Activated CD8-positive, alpha-beta memory T cell treated with anti-CD3 and anti-CD28 coated beads for 4 hours (primary cell): ENCODE data around the gene MAP3K5.

Experiments used
- DNase-seq, 2 donors: peaks; one replicate each; pipeline ENCODE4 v3.0.0-alpha.2; 2020; ENCODE audit warnings: low read depth in 2 of 2

Gene MAP3K5

DNA sequence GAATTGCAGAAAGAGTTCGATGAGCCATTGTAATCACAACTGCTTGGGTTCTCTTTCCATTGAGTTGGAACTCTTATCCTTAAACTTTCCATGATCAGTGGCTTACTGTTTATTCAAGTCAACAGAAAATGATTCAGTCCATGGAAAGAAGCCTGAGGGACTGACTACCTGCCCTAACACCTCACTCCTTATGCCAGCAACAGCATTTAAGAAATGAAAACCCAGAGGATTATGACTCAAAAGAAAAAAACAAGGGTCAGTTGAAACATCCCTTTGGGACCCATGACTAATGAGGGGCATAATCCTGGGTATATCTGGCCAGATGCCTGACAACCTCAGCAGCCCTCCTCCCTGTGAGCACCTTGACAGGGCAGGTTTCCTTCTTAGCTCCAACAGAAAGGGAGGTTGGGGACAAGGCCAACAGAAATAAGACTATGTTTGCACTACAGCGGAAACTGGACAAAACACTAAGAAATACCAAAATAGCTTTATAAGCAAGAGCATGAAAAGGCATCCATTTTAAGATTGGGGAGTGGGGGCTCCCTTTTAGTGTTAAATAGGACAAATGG lies 106.7 kb downstream of the MAP3K5 start:
- DNase-seq = no peak

DNA sequence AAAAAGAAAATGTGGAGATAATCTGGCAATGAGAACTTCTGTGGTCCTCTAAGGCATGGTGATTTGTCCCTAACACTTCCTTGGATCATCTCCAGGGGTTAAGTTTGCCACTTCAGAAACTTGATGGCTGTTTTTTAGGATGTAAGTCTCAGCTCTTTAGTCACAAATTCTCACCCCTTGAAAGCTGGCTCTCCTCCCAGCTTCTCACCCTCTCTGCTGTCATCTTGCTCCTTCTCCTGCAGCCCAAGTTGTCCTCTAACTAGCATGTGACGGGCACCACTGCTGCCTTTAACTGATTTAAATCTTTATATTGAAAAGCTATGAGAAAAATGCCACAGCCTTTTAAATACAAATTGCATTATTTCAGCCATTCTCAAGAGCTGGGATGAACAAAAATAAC lies 107.8 kb downstream of the MAP3K5 start:
- no peak for DNase-seq

DNA sequence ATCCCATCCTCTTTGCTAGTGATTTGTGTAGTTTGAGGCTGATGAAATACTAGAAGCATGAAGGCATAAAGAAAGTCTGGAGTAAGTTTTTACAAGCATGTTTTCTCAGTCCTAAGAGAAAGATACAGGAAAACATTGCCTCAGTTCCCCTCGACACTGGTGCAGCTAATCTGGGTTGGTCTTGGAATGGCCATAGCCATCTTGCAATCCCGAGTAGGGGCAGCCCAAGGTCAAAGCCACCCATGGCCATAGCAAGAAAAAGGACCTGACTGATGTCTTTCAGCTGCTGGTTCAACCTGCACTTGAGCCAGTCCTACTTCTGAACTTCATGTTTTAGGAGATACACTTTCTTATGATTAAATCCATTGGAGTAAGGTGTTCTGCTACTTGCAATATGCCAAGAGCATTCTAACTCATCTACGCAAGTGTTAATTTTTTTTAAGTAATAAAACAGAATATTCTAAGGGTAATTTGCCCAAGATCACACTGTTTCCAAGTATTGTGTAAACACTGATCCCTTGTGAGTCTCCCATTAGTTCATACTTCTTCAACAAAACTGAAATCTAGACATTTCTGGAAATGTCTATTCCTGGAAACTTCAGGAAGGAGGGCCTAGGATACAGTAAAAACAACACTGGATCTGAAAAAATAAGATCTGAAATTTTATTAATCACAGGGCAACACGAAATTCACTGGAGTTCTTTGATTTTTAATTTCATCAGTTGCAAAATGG lies 108.9 kb downstream of the MAP3K5 start:
- no peak for DNase-seq

DNA sequence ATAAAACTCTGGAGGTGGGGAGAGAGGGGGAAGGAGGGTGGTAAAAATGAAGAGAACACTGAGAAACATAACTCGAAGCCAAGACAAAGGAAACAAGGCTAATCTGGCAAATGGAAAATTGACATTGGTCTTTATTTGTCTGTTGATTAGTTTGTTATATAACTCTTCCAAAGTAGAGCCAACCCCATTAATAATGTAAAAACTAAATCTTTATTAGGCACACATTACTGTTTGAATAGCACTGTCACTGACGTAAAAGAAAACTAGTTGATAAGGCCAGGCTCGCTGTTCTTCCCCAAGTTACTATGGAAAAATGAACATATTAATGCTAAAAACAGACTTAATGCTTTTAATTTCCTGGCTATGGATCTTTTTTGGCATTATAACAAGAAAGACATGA lies 110.0 kb downstream of the MAP3K5 start:
- no peak for DNase-seq

DNA sequence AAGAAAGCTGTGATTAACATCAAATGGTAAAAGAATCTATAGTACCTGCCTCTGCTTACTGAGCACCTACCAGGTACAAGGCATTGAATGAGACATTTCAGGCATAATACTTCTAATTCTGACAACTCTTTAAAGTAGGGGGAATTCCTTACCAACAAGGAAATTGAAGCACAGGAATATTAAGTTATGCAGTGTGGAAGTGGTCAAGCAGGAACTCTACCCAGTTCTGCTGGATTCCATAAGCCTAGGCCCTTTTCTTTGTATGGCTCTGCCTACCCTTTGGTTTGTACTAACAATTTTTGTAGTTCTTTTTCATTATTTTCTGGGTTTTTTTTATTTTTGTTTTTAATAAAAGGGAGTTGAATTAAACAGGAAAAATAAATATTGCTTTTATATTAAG lies 114.5 kb downstream of the MAP3K5 start:
- DNase-seq = no peak

DNA sequence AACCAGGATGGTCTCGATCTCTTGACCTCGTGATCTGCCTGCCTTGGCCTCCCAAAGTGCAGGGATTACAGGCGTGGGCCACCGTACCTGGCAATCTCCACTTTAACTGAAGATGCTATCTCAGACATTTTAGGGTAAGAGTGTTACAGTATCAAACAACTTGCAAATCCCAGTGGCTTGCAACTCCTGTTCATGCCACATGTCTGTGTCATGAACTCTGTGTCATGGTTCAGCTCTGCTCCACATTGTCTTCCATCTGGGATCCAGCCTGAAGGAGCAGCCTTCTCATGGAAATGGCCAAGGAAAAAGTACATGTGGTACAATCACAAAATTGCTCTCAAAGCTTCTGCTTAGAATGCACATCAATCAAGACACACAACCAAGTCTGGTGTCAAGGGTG lies 114.9 kb downstream of the MAP3K5 start:
- DNase-seq = no peak

- no peak for DNase-seq
Measured at GRCh38 chr6:136676075-136676474, 116.2 kb downstream of the MAP3K5 start.

GRCh38 chr6:136673571-136673970 lies 118.7 kb downstream of the MAP3K5 start:
- DNase-seq = no peak

DNA sequence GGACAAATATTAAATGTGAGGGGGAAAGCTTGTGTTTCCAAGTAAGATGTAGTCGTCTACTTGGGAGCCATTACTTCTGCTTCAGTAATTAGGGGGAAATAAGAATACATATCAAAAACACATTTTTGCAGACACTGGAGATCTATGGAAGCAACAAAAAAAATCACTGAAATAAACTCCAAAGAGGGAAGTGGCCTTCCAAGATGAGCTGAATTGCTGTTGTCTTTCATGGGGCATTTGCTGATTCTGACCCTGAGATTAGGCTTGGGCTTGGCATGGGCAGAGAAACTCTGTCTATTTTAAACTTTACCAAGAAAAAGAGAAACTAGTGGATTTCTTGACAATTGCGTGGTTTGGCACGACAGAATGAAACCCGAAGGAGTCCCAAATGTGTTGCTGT lies 120.1 kb downstream of the MAP3K5 start:
- DNase-seq = no peak

GRCh38 chr6:136669299-136669699 lies 123.0 kb downstream of the MAP3K5 start:
- DNase-seq = no peak

DNA sequence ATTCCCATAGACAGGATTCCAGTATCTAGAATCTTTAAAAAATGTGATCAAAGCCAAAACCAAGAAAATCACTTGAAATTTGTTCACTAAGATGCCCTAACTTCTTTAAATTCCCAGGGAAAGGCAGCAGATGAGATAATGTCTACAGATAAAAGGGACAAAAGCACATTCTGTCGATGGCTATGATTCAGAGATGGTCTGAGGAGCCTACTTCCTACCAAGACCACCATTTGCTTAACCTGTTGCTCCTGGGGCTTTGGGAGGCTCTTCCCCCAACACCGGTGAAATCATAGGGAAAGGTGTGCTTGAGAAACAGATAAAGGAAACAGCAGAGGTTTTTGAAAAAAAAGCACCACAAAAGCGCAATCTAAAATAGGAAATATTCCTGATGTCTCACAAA lies 123.7 kb downstream of the MAP3K5 start:
- DNase-seq = no peak

GRCh38 chr6:136666041-136666440 lies 126.2 kb downstream of the MAP3K5 start:
- no peak for DNase-seq

GRCh38 chr6:136662347-136663237 lies 129.7 kb downstream of the MAP3K5 start:
- DNase-seq = no peak

GRCh38 chr6:136660727-136661126 lies 131.6 kb downstream of the MAP3K5 start:
- no peak for DNase-seq

DNA sequence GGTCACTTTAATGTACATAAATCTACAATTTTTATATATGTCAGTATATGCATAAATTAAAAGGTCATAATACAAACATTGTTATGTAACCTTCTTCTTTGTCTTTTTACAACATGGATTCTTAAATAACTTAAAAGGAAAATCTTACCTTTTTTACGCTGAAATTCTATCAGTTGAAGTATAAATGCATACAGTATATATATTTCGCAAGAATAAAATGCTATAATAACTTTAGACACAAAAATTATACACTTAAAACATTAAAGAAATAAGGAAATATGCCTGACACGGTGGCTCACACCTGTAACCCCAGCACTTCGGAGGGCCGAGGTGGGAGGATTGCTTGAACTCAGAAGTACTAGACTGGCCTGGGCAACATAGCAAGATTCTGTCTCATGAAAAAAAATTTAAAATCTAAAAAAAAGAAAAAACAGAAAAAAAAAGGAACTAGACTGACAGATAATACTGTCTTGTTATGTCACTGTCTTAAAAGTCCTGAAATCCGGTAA lies 132.2 kb downstream of the MAP3K5 start:
- DNase-seq = no peak

- DNase-seq = no peak
Measured at GRCh38 chr6:136658711-136659110, 133.6 kb downstream of the MAP3K5 start.

GRCh38 chr6:136657666-136658065 lies 134.6 kb downstream of the MAP3K5 start:
- DNase-seq = no peak

- no peak for DNase-seq
Measured at GRCh38 chr6:136656121-136656520, 136.2 kb downstream of the MAP3K5 start.

DNA sequence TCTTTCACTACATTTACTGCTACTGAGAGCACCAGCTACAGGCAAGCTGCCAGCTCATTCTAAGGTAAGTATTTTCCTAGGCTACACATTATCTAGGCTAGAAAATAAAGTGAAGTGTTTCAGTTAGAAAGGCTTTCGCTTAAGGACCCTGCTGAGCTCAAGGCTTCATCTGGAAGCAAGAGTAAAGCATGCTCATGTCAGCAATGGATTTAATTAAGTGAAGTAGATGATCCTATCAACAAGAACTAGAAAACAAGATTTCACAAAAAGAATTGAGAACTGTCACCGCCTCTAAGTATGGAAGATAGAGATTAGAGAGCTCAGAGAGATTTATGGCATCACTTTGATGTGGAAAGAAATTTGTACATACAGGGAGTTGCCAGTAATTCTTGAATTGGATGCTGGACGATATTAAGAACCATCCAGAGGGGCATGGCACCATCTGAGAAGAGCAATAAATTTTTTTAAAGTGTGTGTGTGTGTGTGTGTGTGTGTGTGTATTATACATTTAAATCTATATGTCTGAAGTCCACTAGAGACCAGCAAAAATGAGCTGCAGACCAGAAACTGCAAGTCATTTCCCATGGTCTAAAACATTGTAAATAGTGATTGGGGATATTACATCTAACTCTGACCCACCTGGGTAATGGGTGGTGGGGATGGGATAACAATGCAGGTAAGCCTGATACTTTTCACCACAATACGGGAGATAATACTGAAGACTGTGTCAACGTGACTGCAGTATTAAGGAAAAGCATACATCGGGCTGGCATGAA lies 136.8 kb downstream of the MAP3K5 start:
- no peak for DNase-seq

- DNase-seq = no peak
Measured at GRCh38 chr6:136654086-136654485, 138.2 kb downstream of the MAP3K5 start.

- DNase-seq = no peak
Measured at GRCh38 chr6:136652656-136653055, 139.6 kb downstream of the MAP3K5 start.

- DNase-seq = no peak
Measured at GRCh38 chr6:136651982-136652381, 140.3 kb downstream of the MAP3K5 start.
